Upper lobe of left lung (tissue), 4 donors: ENCODE measurements around the gene KRT14.

ENCODE experiments used
- POLR2A ChIP-seq, 4 donors: fragments of 450-650 bp; IDR thresholded peaks; one replicate each; pipeline ENCODE4 v1.5.1; 2016 to 2017; ENCODE audit warnings: antibody characterized with exemption in 4 of 4, mild to moderate bottlenecking in 2 of 4
- POLR2AphosphoS5 ChIP-seq, 2 donors: sonication (generic); formaldehyde crosslinking; IDR thresholded peaks; one replicate each; pipeline ENCODE4 v1.5.1; 2017; ENCODE audit warnings: antibody characterized with exemption in 2 of 2
- TF ChIP-seq, protein P1 (sequence below), 6 experiments: fragments of 450-650 bp in 4 of 6; fragments of 200-600 bp in 2 of 6; sonication (generic) in 2 of 6; IDR thresholded peaks; one replicate each; pipeline ENCODE4 v1.5.1; 2016 to 2019; ENCODE audit warnings: antibody characterized with exemption in 6 of 6

DNA sequence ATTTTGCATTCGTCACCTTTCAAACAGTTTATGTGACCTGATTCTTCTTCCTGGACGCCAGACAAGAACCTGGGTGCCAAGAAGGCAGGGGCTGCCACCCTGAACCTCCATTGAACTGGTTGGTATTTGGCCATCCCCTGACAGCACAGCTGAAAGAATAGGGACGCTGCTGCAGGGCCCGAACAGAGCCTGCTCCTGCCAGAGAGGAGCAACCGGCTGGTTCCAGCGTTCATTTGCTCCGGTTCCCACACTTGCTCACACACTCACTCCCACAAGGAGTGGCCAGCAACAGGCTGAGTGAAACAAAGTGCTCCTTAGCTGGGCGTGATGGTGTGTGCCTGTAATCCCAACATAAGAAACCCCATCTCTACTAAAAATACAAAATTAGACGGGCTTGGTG is 29.8 kb downstream of the KRT14 start:
- TF ChIP-seq POLR2AphosphoS5 (IDR thresholded peaks at IDR 0.05), result no peak
- TF ChIP-seq, protein P1, sequence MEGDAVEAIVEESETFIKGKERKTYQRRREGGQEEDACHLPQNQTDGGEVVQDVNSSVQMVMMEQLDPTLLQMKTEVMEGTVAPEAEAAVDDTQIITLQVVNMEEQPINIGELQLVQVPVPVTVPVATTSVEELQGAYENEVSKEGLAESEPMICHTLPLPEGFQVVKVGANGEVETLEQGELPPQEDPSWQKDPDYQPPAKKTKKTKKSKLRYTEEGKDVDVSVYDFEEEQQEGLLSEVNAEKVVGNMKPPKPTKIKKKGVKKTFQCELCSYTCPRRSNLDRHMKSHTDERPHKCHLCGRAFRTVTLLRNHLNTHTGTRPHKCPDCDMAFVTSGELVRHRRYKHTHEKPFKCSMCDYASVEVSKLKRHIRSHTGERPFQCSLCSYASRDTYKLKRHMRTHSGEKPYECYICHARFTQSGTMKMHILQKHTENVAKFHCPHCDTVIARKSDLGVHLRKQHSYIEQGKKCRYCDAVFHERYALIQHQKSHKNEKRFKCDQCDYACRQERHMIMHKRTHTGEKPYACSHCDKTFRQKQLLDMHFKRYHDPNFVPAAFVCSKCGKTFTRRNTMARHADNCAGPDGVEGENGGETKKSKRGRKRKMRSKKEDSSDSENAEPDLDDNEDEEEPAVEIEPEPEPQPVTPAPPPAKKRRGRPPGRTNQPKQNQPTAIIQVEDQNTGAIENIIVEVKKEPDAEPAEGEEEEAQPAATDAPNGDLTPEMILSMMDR (IDR thresholded peaks at IDR 0.05), result no peak
- TF ChIP-seq POLR2A (IDR thresholded peaks at IDR 0.05), result no peak
